Femur (tissue), 1 donor: Measurements from ENCODE around the gene ADIRF.
A peak's percentile ranks its signal among the peaks of the same experiment; 100 is the strongest.
"Not testable (repeated sequence)": the region's sequence is repeated elsewhere in the genome, so short reads cannot be mapped to it uniquely, and the experiment has no call there.

Source experiments
- DNase-seq: peaks from one replicate; pipeline ENCODE4 v3.0.0-alpha.2; 2017

ADIRF gene

GRCh38 chr10:86981020-86981419 is 12.7 kb downstream of the ADIRF start:
- not testable (repeated sequence) for DNase-seq

GRCh38 chr10:86981716-86982115 is 13.4 kb downstream of the ADIRF start:
- DNase-seq: no peak

DNA sequence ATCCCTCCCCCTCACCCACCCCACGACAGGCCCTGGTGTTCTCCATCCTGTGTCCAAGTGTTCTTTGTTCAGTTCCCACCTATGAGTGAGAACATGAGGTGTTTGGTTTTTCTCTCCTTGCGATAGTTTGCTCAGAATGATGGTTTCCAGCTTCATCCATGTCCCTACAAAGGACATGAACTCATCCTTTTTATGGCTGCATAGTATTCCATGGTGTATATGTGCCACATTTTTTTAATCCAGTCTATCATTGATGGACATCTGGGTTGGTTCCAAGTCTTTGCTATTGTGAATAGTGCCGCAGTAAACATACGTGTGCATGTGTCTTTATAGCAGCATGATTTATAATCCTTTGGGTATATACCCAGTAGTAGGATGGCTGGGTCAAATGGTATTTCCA is 16.2 kb downstream of the ADIRF start:
- not testable (repeated sequence) for DNase-seq

DNA sequence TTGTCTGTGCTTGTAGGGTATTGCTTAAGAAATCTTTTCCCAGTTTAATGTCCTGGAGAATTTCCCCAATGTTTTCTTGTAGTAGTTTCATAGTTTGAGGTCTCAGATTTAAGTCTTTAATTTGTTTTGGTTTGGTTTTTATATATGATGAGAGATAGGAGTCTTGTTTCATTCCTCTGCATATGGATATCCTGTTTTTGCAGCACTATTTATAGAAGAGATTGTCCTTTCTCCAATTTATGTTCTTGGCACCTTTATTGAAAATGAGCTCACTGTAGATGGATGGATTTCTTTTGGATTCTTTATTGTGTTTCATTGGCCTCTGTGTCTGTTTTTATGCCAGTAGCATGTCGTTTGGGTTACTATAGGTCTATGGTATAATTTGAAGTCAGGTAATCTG is 20.2 kb downstream of the ADIRF start:
- no peak for DNase-seq

DNA sequence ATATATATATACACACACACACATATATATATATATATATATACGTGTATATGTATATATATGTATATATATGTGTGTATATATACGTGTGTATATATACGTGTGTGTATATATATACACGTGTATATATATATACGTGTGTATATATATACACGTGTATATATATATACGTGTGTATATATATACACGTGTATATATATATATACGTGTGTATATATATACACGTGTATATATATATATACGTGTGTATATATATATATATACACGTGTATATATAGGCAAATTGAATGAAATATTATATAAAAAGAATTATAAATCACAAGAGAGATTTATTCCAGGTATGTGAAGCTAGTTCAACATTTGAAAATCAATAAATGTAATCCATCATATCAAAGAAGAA is 23.1 kb downstream of the ADIRF start:
- DNase-seq: not testable (repeated sequence)

DNA sequence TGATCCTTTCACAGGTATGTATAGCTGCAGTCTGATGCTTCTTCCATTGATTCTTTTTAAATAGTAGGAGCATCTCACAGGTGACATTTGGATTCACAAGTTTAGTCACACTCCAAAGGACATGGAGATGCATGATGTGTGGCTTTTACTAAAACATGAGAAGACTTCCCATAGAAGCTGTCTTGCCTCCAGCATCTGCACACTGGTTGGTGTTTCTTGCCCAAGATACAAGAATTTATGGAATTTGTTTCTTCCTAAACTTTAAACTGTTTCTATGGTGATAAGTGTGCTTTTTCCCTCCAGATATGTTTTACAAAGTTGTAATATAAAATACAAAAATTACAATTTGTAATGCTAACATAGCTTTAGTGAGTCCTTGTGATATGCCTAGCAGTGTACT is 24.2 kb downstream of the ADIRF start:
- no peak for DNase-seq

GRCh38 chr10:86992929-86993328 is 24.6 kb downstream of the ADIRF start:
- DNase-seq: no peak

GRCh38 chr10:86999802-87000403 is 31.6 kb downstream of the ADIRF start:
- not testable (repeated sequence) for DNase-seq

DNA sequence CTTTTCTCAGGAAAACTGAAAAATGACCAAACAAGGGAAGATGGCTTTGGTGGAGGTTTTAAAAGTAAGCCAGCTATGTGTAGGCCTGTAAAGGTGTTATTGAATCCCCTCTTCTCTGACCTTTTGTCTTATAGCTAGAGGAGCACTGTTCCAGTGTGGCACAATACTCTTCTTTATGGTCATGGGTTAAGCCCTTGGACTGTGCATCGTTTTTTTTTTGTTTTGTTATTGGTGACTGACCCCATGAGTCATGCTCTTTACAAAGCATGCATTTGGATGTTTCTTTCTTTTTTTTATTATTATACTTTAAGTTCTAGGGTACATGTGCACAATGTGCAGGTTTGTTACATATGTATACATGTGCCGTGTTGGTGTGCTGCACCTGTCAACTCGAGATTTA is 32.2 kb downstream of the ADIRF start:
- no peak for DNase-seq

GRCh38 chr10:87007124-87007523 is 38.8 kb downstream of the ADIRF start:
- DNase-seq: not testable (repeated sequence)

DNA sequence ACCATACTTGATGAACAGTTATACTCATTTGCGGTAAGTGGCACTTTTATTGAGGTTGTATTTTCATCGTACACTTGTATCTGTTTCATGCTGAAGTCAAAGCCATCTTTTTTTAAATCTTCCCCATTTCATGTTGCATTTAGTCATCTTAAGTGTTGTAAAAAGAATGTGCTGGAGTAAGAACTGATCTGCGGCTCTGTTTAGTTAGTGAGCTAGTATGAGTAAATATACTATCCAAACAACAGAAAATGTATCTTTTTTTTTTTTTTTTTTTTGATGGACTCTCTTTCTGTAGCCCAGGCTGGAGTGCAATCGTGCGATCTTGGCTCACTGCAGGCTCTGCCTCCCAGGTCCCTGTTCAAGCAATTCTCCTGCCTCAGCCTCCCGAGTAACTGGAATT is 39.4 kb downstream of the ADIRF start:
- not testable (repeated sequence) for DNase-seq

GRCh38 chr10:87008303-87008702 is 40.0 kb downstream of the ADIRF start:
- DNase-seq: not testable (repeated sequence)

- DNase-seq: peak; percentile 30
Observed at GRCh38 chr10:87009134-87009696, 40.9 kb downstream of the ADIRF start.

- DNase-seq: not testable (repeated sequence)
Observed at GRCh38 chr10:87013528-87013927, 45.2 kb downstream of the ADIRF start.

DNA sequence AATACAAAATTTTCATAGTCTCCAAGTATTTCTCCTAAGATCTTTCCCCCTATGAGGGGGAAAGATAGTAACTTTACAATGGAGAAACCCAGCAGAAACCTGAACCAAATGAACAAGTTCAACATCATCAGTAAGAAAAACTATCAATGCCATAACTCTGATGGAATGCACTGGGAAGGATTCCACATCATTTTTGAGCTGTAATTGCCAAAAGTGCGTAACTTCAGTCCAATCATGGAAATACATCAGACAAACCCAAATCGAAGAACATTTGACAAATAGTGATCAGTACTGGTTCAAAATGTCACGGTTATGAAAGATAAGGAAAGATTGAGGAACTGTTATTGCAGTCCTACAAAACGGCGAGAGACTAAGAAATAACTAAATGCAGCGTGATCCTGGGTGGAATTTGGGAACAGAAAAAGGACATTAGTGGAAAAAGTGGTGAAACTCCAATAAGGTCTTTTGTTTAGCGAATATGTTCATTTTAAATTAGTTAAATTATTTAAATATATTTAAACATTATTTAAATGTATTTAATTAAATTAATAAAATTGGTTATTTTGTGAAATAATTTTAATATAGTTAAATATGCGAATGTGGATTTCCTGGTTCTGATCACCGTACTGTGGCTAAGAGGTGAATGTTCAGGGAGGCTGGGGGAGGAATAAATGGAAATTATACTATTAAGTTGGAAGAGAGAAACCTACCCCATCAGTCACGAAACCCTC is 46.9 kb downstream of the ADIRF start:
- not testable (repeated sequence) for DNase-seq

DNA sequence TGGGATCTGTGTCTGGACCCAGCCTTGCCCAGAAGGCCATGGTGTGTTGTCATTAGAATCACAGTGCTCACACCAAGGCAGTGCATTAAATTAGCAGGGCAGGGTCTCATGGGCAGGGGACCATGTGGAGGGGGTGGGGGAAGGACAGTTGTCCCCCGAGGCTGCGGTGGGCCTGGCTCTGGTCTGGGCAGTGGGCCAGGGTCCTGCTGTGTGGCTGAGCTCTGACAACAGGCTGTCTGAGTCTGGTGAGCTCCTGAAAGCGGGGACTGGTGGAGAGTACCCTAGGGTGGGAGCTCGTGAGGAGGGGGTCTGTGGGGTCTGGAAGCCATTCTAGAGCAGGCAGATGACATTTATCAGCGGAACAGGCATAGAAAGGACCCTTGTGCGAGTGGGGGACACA is 49.8 kb downstream of the ADIRF start:
- not testable (repeated sequence) for DNase-seq

GRCh38 chr10:87019066-87019465 is 50.8 kb downstream of the ADIRF start:
- not testable (repeated sequence) for DNase-seq

DNA sequence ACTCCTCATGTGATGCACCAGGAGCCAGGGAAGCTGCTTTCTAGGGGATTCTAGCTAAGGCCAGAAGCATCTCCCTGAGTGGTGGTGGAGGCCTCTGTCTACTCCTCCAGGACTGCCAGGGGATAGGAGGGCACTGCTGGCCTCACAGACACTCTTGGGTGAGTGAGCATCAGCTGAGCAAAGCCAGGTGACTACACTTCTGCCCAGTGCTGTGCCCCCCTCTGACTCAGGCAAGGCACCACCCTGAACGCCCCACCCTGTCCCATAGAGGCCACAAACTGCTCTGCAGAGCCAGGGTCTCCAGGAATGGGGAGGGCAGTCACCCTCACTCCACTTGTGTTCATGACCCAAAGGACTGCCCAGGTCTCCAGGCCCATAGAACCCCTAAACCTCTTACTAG is 51.2 kb downstream of the ADIRF start:
- DNase-seq: not testable (repeated sequence)

DNA sequence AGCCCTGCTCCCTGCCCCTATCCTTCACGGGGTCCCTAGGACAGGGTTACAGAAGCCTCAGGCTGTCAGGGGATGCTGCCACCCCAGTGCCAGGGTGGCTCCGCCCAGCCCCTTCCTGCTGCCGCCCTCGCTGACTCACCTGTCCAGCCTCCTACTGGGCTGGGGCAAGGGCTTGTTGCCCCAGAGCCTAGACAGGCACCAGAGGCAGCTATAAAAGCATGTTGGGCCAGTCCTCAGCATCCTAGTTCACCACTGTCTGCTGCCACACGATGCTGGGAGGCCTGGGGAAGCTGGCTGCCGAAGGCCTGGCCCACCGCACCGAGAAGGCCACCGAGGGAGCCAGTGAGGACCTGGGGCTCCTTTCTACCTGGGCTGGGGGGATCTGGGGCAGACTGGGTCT is 51.8 kb downstream of the ADIRF start, which contains the start of gene FAM25A:
FAM25A (plus strand) TSS at position 239 of the 400 bp plus-strand sequence; CDS start at position 270, 31 bp downstream.
- not testable (repeated sequence) for DNase-seq
